GM11168 (cell line): ENCODE measurements around the gene SLC5A4.
"Not testable (repeated sequence)": the region's sequence is repeated elsewhere in the genome, so short reads cannot be mapped to it uniquely, and the experiment has no call there.

Source experiments
- in situ Hi-C: fragments of 300-500 bp; cut with MboI; formaldehyde crosslinking; loops from one replicate; pipeline ENCODE4 v1.12.0; 2022; ENCODE audit warnings: low sequenced_read_pairs; ENCODE audit not compliant: unreplicated experiment

The SLC5A4 gene

GRCh38 chr22:32255217-32255616 is at the start of gene SLC5A4:
Gene SLC5A4, minus strand, starts transcription at chr22:32255347. Its CDS starts 18 bp downstream, at chr22:32255329.
- in situ Hi-C loops = no loop called here

GRCh38 chr22:32293921-32294320 is 38.8 kb upstream of the SLC5A4 start:
- in situ Hi-C loops = not testable (repeated sequence)

GRCh38 chr22:32286290-32286840 is 31.2 kb upstream of the SLC5A4 start:
- in situ Hi-C loops = no loop called here

- in situ Hi-C loops = no loop called here
These were observed 25.9 kb upstream of the SLC5A4 start for GRCh38 chr22:32281072-32281471.

GRCh38 chr22:32275353-32275752 is 20.2 kb upstream of the SLC5A4 start:
- in situ Hi-C loops = not testable (repeated sequence)

GRCh38 chr22:32271389-32271788 is 16.2 kb upstream of the SLC5A4 start:
- in situ Hi-C loops = no loop called here

- in situ Hi-C loops = no loop called here
These were observed 15.7 kb upstream of the SLC5A4 start for GRCh38 chr22:32270641-32271369.

GRCh38 chr22:32269316-32269715 is 14.2 kb upstream of the SLC5A4 start:
- in situ Hi-C loops = no loop called here

GRCh38 chr22:32267011-32267410 is 11.9 kb upstream of the SLC5A4 start:
- in situ Hi-C loops = no loop called here

- in situ Hi-C loops = no loop called here
These were observed 11.0 kb upstream of the SLC5A4 start for GRCh38 chr22:32265882-32266767.

GRCh38 chr22:32263678-32264077 is 8.5 kb upstream of the SLC5A4 start:
- in situ Hi-C loops = not testable (repeated sequence)

- in situ Hi-C loops = no loop called here
These were observed 6.2 kb upstream of the SLC5A4 start for GRCh38 chr22:32261306-32261705.

GRCh38 chr22:32258791-32259190 is 3.6 kb upstream of the SLC5A4 start:
- in situ Hi-C loops = no loop called here

- in situ Hi-C loops = no loop called here
These were observed 579 bp upstream of the SLC5A4 start for GRCh38 chr22:32255726-32256125.

GRCh38 chr22:32249231-32249630 is 5.9 kb downstream of the SLC5A4 start:
- in situ Hi-C loops = no loop called here

- in situ Hi-C loops = no loop called here
These were observed 6.9 kb downstream of the SLC5A4 start for GRCh38 chr22:32248276-32248675.

GRCh38 chr22:32246166-32246565 is 9.0 kb downstream of the SLC5A4 start:
- in situ Hi-C loops = no loop called here

- in situ Hi-C loops = no loop called here
These were observed 10.1 kb downstream of the SLC5A4 start for GRCh38 chr22:32245042-32245441.

- in situ Hi-C loops = no loop called here
These were observed 10.6 kb downstream of the SLC5A4 start for GRCh38 chr22:32244547-32244946.

- in situ Hi-C loops = no loop called here
These were observed 14.7 kb downstream of the SLC5A4 start for GRCh38 chr22:32240461-32240860.

GRCh38 chr22:32237906-32238305 is 17.2 kb downstream of the SLC5A4 start:
- in situ Hi-C loops = no loop called here
